Stimulated activated CD4-positive, alpha-beta T cell treated with anti-CD3 and anti-CD28 coated beads, Interleukin-4, amount 100 ng/mL, for 1 hour (primary cell): ENCODE data around the gene PMEPA1.

Experiments used
- DNase-seq: peaks from one replicate; pipeline ENCODE4 v3.0.0-alpha.2; 2020

The PMEPA1 gene

DNA sequence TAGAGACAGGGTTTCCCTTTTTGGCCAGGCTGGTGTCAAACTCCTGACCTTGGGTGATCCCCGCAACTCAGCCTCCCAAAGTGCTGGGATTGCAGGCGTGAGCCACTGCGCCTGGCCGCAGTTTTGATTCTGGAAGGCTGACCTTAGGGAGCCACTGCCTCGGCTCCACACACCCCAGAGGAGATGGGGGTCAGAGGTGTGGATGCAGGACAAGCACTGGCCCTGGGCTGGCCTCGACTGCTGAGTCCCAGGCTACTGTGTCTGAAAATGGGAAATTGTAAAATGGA is 91.1 kb downstream of the PMEPA1 start:
- DNase-seq, result no peak

DNA sequence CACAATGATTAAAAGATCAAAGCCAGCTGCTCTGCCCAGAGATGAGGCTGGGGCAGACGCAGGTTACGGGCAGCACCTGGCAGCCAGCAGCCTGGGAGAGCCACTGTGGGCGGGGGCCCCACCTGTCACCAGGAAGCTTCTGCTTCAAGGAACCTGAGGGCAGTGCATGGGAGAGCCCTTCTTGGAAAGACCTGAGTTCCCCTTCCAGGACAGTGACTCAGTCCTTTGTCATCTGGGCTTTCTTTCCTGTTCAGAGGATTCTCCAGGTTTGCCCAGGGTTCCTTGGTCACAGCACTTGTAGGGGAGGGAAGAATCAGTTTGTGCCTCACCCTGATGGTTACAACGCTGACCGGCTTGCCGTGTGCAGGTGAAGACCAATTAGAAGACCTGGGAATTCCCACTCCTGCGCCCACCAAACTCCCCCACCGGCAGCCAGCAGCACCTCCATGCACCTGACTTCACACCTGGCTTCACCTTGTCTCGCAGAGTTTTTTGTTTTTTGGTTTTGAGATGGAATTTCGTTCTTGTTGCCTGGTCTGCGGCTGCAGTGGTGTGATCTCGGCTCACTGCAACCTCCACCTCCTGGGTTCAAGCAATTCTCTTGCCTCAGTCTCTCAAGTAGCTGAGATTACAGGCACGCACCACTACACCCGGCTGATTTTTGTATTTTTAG is 91.6 kb downstream of the PMEPA1 start:
- DNase-seq, result no peak

DNA sequence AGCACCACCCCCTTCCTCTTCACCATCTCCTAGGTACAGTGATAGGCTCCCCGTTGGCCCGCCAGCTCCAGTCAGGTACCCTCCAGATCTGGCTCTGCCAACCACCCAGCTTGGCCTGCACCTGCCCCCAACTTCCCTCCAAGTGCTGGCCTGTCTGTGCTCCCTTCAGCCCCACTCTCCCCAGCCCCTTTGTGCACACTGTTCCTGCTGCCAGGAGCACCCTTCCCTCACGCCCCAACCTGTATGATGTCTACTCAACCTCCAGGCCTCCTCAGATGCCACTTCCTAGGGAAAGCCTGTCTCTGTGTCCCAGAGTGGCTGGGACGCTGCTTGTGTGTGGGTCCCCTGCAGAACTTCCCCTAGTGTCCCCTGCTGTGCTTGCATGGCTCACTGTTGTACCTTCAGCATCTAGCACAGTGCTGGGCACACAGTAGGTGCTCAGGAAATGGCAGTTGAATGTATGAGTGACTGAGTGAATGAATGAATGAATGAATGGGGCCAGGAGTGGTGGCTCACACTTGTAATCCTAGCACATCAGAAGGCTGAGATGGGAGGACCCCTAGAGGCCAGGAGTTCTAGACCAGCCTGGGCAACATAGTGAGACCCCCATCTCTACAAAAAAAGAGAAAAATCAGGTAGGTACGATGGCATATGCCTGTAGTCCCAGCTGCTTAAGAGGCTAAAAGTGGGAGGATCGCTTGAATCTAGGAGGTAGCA is 92.6 kb downstream of the PMEPA1 start:
- DNase-seq, result no peak

DNA sequence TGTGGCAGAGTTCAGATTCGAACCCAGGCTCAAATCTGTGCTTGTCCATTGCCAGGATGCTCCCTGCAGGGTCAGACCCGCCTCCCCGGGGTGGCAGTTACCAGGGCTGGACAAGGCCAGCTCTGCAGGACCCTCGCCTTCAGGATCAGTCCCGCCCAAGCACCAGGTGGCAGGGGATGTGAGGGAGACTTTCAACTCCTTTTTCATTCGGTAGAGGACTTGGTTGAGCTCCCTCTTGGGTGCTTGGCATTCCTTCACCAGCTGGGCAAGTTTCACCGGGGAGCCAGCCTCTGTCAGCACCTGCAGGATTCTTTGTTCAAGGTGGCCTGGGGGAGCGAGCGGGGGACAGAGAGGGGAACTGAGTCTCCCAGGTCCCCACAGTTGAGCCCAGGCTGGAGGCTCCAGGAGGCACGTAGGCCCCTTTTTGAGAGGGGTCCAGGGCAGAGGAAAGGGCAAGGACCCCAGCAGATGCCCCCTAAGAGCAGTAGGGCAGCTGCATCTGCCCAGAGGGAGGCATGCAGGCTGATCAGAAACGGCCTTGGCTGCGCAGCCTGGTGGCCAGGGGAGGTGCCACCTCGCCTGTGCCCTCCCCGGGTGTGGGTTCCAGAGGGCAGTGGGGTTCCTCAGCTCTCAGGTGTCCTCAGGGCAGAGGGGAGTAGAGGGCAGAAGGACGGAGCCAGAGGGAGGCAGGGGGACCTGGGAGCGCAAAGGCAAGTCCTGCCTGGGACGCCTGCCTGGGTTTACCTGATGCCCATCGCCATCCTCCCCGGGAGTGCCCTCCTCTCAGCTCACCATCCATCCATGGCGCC is 93.5 kb downstream of the PMEPA1 start:
- DNase-seq, result no peak

DNA sequence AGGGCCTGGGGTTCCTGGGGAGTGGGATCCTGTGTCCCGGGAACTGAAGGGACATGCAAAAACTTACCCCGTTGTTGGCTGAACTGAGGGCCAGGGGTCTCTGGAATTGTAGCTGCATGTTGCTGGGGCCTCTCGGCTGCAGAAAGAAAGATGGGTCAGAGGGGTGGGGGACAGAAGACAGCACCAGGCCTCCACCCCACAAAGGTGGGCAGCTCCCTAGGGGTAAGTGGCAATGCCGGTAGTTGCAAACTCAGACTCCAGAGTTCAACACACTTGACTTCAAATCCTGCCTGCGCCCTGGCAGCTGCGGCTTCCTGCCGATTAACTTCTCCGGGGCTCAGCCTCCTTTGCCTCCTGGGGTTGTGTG is 94.4 kb downstream of the PMEPA1 start:
- no peak for DNase-seq

DNA sequence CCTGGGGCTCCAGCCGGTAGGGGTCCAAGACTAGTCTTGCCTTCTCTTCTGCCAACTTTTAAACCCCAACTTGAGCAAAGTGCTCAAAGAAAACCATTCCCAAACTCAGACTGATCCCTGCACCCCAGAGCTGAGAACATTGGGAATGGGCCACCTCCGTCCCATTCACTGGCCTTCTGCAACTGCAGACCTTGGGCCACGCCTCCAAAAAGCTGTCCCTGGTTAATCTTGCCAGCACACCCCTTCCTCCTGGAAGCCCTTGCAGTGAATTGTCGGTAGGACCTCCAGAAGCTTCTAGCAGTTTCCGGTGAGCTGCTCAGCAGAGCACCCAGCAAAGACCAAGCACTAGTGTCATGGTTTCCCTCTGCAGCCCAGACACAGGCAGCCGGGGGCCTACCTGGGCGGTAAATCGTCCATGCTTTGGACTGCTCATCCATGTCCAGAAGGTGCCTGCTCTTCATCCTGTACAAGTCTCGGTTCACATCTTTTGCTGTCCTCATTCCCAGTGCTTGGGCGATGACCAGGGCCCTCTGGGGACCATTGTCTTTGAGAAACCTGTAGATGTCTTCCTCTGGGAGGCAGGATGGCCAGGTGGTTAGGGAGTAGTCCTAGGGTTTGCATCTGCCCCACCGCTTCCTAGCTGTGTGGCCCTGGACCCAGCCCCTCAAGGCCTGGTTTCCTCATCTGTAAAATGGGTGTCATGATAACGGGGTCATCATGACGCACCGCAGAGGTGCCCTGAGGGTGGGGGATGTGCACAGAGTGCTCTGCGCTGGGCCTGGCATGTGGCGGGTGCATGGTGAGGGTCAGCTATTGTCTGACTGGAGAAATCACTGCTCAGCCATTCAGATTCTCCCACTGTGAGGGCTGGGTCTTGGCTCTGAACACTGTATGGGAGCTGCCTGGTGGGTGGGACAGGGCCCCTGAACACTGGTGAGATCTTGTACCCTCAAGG is 95.0 kb downstream of the PMEPA1 start:
- no peak for DNase-seq

DNA sequence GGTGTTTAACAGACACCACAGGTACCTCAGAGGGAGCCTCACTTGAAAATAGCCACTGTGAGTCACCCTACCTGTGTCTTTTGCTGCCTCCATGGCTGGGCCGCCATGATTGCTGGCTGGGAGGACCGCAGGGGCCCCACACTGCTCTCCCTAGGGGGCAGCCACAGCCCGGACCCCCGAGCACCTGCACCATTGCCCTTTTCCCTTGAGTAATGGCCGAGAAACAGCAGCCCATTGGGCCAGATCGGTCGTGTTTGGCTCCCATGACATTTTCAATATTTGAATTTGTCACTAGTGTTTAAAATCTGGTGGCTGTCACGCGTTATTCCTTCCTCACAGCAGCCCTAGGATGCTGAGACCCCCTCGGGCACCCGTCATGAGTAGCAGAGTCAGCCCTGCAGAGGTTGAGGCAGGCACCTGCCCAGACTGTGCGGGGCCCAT is 96.3 kb downstream of the PMEPA1 start:
- no peak for DNase-seq

DNA sequence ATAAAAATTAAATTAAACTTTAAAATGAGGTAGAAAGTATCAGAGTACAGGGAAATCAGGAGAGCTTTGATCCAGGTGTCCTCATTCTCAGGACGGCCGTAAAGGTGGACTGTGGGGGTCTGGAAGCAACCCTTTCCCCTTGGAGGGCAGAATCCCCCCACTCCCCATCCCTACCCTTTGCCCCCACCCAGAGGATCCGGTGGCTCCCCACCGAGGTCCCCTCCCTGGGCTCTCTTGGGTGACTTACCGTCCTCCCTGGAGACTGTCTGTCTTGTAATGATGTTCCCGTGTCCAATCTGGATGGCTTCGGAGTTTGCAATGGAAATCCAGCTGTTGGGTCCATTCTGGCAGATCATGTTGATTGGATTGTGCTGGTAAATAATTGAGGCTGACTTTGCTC is 96.9 kb downstream of the PMEPA1 start:
- no peak for DNase-seq

DNA sequence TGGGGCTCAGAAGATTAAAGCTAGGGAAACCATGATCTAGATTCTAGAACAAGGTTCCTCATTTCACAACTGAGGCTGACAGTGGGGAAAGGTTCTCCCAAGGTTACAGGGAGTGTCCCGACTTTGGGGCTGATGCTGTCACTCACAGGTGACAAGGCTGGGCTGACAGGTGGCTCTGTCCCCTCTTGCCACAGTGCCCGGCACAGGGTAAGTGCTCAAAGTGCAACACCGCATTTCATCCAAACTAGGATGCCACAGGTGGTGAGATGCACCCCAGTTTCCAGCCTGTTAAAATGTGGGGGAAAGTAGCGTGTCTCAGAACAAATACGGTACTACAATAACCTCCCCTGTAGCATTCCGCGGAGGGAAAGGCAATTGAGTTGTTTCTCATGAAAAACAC is 97.4 kb downstream of the PMEPA1 start:
- DNase-seq, result no peak

DNA sequence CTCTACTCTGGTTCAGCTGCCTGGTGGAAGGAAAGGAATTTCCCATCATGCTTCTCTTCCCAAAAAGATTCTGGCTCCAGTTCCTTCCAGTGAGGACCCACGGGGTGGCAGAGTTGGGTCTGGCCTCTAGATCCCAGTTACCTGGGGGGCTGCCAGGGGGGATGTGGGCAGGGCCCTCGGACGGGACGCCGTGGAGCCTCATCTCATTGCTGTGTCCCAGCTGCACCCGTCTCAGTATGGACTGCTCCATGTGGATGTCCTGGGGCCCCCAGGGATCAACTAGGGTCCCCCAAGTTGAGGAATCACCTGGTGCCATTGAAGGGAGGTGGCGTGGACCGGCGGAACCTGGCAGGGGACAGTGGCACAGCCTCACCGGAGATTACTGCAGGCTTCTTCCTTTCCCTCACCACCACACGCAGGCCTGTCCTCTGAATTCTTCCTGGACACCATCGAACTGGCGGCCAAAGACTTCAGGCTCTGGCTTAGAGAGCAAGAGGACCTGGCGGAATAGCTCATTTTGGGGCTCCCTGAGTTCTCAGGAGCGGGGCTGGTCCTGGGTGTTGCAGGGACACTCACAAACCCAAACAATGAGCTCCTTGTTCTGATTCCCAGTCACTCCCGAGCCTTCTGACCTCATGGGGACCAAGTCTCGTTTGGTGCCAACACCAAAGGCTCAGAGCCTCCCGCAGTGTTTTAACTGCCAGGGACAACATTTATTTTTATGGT is 98.1 kb downstream of the PMEPA1 start:
- DNase-seq, result no peak

DNA sequence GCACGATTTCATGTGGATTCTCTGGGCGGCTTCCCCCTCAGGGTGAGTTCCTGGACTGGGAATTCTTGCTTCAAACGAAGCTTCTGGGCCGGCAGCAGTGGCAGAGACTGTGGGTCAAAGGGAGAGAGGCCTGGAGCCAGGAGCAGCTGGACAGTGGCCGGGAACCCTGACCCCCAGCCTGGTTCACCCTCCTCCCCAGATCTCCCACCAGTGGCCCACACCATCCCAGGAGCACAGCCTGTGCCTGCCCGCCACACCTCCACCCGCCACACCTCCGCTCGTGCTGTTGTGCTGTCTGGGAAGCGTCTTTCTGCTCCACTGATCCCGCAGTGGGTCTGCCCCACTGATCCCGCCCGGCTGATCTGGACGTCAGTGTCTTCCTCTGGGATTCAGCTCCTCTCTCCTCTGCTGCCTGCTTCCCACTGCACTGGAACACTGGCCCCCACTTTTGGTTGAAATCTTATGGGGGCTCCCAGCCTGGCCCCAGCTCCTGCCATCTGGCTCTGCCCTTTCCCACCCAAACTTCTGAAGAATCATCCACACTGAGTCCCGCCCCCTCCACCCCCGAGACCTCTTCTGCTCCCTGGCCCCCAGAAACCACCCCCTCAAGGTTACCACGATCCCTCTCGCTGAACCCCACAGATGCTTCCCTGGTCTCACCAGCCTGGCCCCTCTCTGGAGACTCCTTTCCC is 99.4 kb downstream of the PMEPA1 start:
- no peak for DNase-seq

DNA sequence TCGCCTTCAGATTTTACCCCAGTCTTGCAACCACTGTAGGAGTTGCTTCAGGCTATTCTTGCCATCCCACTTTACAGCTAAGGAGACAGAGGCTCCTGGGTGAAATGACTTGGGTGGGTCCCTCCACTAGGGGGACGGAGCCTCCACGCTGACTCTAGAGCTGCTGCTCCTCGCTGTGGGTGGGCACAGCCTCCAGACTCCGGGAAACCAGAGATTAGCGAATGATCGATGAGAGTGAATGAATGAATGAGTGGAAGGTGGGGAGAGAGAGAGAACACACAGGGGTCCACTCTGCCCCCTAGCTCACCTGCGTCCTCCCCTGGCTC is 100.0 kb downstream of the PMEPA1 start:
- DNase-seq, result no peak

DNA sequence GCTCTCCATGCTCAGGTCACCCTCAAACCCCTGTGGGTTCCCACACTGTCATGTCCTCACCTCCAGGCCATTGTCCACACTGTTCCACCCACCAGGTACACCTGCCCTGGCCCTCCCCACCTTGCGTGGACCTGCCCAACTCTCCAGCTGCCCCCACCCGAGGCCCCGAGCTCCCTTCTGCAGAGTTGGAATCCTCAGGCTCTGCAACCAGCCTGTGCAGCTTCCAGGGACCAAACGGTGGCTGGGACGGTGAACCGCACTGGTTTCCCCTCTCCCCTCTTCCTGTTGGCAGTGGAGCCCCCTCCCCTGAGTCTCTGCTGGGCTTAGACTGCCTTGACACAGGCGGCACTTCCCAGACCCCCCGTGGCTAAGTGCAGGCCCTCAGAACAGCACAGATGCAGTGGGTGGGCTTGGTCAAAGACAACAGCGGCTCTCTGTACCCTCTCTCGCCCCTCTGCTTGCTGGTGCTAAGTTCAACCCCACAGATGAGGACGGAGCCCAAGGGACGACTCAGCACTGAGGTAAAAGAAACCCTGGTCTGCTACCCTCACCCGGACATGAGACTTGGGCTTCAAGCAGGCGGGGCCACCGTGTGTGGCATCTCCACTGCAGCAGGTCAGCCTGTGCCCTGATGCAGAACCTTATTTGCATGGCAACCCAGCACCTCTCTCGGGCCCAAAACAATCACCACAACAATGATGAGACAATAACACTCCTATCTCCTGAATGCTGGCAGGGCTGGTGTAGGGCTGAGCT is 100.6 kb downstream of the PMEPA1 start:
- DNase-seq, result no peak

DNA sequence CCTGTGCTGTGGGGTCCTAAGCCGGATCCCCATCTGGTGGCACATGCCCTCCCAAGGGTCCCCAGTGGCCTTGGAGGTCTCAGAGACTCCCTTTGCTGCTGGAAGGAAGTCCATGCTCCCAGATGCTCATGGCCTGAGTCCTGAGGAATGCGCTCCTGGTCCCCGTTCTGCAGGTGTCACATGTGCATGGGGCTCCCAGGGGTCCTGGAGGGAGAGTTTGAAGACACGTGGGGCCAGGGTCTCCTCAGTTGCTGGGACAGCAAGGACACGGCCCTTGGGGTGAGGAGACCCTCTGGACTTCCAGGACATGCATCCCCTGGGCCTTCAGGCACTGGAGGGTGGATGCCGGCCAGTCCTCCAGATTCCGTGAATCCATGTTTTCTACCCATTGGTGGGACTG is 101.3 kb downstream of the PMEPA1 start:
- DNase-seq, result no peak

DNA sequence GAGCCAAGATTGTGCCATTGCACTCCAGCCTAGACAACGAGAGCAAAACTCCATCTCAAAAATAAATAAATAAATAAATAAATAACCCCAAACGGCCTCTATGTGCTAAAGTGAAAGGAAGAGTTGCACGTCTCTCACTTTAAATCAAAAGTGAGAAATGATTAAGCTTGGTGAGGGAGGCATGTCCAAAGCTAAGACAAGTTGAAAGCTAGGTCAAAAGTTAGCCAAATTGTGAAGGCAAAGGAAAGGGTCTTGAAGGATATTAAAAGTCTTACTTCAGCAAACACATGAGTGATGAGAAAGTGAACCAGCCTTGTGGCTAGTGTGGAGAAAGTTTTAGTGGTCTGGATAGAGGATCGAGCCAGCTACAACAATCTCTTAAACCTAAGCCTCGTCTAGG is 103.9 kb downstream of the PMEPA1 start:
- DNase-seq, result no peak

DNA sequence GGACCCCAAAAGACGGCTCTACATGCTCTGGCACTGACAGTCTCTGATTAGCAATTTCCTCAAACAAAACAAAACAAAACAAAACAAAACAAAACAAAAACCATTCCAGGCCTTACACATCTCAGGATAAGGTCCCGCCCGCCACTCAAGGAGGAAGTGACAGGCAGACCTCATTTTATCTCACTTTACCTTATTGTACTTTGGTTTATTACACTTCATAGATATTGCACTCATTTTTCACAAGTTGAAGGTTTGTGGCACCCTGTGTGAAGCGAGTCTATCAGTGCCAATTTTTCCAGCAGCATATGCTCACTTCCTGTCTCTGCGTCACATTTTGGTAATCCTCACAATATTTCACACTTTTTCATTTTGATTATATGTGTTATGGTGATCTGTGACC is 104.8 kb downstream of the PMEPA1 start:
- DNase-seq, result no peak

DNA sequence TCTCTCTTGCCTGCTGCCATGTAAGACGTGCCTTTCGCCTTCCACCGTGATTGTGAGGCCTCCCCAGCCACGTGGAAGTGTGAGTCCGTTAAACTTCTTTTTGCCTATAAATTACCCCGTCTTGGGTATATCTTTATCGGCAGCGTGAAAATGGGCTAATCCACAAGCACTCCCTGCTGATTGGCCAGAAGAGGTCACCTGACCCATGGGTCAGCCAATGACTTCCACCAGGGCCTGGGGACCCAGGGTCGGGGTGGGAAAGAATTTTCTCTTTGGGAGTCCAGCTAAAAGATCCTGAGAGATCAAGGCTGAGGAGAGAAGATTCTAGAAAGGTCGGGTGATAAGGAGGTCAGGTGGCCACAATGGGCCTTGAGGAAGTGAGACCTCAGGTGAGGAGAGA is 106.7 kb downstream of the PMEPA1 start:
- no peak for DNase-seq

DNA sequence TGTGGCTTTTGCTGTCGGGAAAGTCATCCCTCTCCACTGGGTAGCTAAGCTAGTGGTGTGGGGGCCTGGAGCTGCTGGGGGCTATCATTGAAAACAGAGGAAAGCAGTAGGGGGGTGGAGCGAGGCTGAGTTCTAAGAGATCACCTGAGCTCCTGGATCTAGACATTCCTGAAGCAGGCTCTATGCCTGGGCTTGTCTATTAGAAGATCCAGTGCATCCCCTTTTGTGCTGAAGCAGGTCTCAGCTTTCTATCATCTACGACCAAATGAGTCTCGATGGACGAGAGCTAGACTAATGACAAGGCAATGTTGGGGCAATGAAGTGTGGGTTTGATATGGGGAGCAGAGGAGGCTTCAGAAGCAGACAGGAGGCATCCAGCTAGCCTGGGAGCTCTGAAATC is 108.1 kb downstream of the PMEPA1 start:
- DNase-seq, result no peak

DNA sequence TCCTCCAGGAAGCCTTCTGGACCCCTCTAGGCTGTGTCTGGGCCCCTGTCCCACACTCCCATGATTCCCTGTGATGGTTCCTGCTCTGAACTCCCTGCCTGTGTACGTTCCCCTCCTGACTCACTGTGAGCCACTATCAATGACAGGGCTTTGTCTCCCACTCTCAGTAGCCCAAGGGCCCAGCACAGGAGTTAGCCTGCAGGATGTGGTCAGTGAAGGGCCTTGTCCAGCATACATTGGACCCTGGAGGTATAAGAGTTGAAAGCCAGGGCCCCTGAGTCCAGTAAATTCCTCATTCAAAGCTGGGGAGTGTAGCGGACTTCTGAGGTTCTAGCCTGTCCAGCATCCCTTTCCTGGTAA is 108.6 kb downstream of the PMEPA1 start:
- no peak for DNase-seq

DNA sequence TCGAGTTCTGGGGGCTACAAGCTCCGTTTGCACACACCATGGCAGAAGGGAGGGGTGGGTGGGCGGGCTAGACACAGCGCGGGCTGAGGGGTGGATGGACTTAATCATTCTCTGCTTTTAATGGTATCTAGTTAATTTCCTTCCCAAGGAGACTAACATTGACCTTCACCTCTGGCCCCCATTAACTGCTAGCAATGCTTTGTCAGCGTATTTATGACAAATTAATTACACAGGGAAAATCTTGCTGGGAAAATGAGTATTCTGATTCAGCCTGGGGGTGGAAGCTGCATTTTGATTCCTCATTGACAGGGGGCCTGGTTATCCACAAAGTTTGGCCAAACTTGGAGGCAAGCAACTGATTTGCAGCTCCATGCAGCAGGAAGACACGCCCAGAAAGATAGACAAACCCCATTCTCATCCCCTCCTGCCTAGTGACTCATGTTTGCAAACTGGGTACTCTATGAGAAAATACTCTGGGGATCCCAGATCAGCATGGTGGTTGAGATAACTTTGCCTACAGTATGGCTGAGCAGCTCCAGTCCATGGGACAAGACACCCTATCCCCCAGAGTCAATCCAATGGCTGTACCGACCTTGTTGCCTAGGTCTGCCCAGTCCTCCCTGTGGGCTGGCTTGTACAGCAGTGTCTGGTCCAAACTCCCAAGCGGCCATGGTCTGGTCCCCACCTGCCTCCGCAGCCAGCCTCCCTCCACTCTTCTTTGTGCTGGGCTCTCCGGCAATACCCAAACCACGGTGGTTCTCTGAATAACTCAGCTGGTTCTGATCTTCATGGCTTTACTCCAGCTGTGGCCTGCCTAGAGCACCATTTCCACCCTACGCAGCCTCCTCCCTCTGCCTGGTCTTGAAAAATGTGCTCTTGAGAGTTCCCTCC is 109.2 kb downstream of the PMEPA1 start:
- no peak for DNase-seq
